ENCODE measurements around the gene CCL24.

CCL24 gene

GRCh38 chr7:75809396-75809795, 4.2 kb downstream of the CCL24 start:
- Histone ChIP-seq H3K4me1 (ENCODE audit: insufficient read depth, low read length, poor library complexity, severe bottlenecking) (no peaks in the 10 kb centered on the region), H2AFZ (ENCODE audit: low read length) (no peak overlapping the region), H3K4me3 (ENCODE audit: low read length, poor library complexity, severe bottlenecking) (no peak overlapping the region), H3K79me2 (ENCODE audit: insufficient read depth, low read length) (no peaks in the 10 kb centered on the region), H3K36me3 (ENCODE audit: insufficient read depth, low read length) (no peaks in the 10 kb centered on the region), H3K9me2 (replicated peaks; ENCODE audit: low read depth, low read length) (no peaks in the 10 kb centered on the region), H3K4me2 (ENCODE audit: low read depth, low read length, poor library complexity, severe bottlenecking) (no peak overlapping the region), H3K27me3 (ENCODE audit: insufficient read depth, low read length, poor library complexity, severe bottlenecking) (no peaks in the 10 kb centered on the region), H3K9me3 (ENCODE audit: insufficient read depth, low read depth, low read length) (peaks cover 8% of the 10 kb centered on the region), H3K9ac (ENCODE audit: low read depth, low read length, poor library complexity, severe bottlenecking) (no peak overlapping the region), H3F3A (ENCODE audit: low read depth) (no peaks in the 10 kb centered on the region), H4K20me1 (ENCODE audit: insufficient read depth, low read length, poor library complexity, severe bottlenecking) (no peaks in the 10 kb centered on the region)
- TF ChIP-seq, protein P1, sequence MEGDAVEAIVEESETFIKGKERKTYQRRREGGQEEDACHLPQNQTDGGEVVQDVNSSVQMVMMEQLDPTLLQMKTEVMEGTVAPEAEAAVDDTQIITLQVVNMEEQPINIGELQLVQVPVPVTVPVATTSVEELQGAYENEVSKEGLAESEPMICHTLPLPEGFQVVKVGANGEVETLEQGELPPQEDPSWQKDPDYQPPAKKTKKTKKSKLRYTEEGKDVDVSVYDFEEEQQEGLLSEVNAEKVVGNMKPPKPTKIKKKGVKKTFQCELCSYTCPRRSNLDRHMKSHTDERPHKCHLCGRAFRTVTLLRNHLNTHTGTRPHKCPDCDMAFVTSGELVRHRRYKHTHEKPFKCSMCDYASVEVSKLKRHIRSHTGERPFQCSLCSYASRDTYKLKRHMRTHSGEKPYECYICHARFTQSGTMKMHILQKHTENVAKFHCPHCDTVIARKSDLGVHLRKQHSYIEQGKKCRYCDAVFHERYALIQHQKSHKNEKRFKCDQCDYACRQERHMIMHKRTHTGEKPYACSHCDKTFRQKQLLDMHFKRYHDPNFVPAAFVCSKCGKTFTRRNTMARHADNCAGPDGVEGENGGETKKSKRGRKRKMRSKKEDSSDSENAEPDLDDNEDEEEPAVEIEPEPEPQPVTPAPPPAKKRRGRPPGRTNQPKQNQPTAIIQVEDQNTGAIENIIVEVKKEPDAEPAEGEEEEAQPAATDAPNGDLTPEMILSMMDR (conservative IDR thresholded peaks at IDR 0.05; ENCODE audit: low read length) = no peak
- TF ChIP-seq EZH2phosphoT487 (IDR thresholded peaks at IDR 0.05; ENCODE audit: borderline replicate concordance) = no peak

- Histone ChIP-seq H3K9me3 (ENCODE audit: insufficient read depth, low read depth, low read length) (peaks cover 8% of the 10 kb centered on the region), H3K4me2 (ENCODE audit: low read depth, low read length, poor library complexity, severe bottlenecking) (no peak overlapping the region), H3K9me2 (replicated peaks; ENCODE audit: low read depth, low read length) (no peaks in the 10 kb centered on the region), H3K4me1 (ENCODE audit: insufficient read depth, low read length, poor library complexity, severe bottlenecking) (no peaks in the 10 kb centered on the region), H3K9ac (ENCODE audit: low read depth, low read length, poor library complexity, severe bottlenecking) (no peak overlapping the region), H3K27me3 (ENCODE audit: insufficient read depth, low read length, poor library complexity, severe bottlenecking) (no peaks in the 10 kb centered on the region), H2AFZ (ENCODE audit: low read length) (no peak overlapping the region), H3K79me2 (ENCODE audit: insufficient read depth, low read length) (no peaks in the 10 kb centered on the region), H3F3A (ENCODE audit: low read depth) (no peaks in the 10 kb centered on the region), H3K4me3 (ENCODE audit: low read length, poor library complexity, severe bottlenecking) (no peak overlapping the region), H4K20me1 (ENCODE audit: insufficient read depth, low read length, poor library complexity, severe bottlenecking) (no peaks in the 10 kb centered on the region), H3K36me3 (ENCODE audit: insufficient read depth, low read length) (no peaks in the 10 kb centered on the region)
- no peak for TF ChIP-seq EZH2phosphoT487 (IDR thresholded peaks at IDR 0.05; ENCODE audit: borderline replicate concordance)
- TF ChIP-seq, protein P1 (conservative IDR thresholded peaks at IDR 0.05; ENCODE audit: low read length) = no peak
Measured at GRCh38 chr7:75808106-75808505, 5.5 kb downstream of the CCL24 start.

GRCh38 chr7:75807452-75807851, 6.2 kb downstream of the CCL24 start:
- no peaks in the 10 kb centered on the region for H4K20me1 ChIP-seq (ENCODE audit: insufficient read depth, low read length, poor library complexity, severe bottlenecking)
- no peaks in the 10 kb centered on the region for H3K36me3 ChIP-seq (ENCODE audit: insufficient read depth, low read length)
- H3K9me3 ChIP-seq (ENCODE audit: insufficient read depth, low read depth, low read length) = peaks cover 8% of the 10 kb centered on the region
- no peak for TF ChIP-seq EZH2phosphoT487 (IDR thresholded peaks at IDR 0.05; ENCODE audit: borderline replicate concordance)
- TF ChIP-seq, protein P1 (conservative IDR thresholded peaks at IDR 0.05; ENCODE audit: low read length) = no peak
- H3K27me3 ChIP-seq (ENCODE audit: insufficient read depth, low read length, poor library complexity, severe bottlenecking) = no peaks in the 10 kb centered on the region
- H3K4me3 ChIP-seq (ENCODE audit: low read length, poor library complexity, severe bottlenecking) = no peak overlapping the region
- H2AFZ ChIP-seq (ENCODE audit: low read length) = no peak overlapping the region
- H3K9ac ChIP-seq (ENCODE audit: low read depth, low read length, poor library complexity, severe bottlenecking) = no peak overlapping the region
- no peaks in the 10 kb centered on the region for H3K4me1 ChIP-seq (ENCODE audit: insufficient read depth, low read length, poor library complexity, severe bottlenecking)
- H3K4me2 ChIP-seq (ENCODE audit: low read depth, low read length, poor library complexity, severe bottlenecking) = no peak overlapping the region
- no peaks in the 10 kb centered on the region for H3K9me2 ChIP-seq (replicated peaks; ENCODE audit: low read depth, low read length)
- no peaks in the 10 kb centered on the region for H3F3A ChIP-seq (ENCODE audit: low read depth)
- no peaks in the 10 kb centered on the region for H3K79me2 ChIP-seq (ENCODE audit: insufficient read depth, low read length)

Measured in Loucy (cell line).